Activated T-helper 1 cell treated with Interleukin-2 at 50 U/mL for 16 hours (primary cell): Measurements from ENCODE around the gene GPC5.
"Not testable (repeated sequence)": the region's sequence is repeated elsewhere in the genome, so short reads cannot be mapped to it uniquely, and the experiment has no call there.

ENCODE experiments used
- DNase-seq: peaks from one replicate; pipeline ENCODE4 v3.0.0-alpha.2; 2020; ENCODE audit warnings: low read depth

The GPC5 gene

DNA sequence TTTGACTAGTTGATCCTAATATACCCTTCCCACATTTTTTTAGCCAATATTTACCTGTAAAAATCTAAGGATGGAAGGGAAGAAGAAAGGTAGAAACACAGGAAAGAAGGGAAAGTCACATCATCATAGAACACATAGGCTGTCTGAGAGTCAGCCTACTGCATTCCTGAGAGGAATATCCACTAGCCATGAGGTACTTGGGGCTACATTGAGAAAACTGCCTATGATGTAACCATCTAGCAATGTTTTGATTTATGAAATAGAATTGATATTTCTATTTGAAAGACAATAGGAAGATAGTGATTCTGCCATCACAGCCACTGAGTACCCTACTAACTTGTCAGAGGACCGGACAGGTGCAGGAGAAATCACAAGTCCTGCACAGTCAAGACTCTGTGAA, 873.8 kb downstream of the GPC5 start:
- no peak for DNase-seq

DNA sequence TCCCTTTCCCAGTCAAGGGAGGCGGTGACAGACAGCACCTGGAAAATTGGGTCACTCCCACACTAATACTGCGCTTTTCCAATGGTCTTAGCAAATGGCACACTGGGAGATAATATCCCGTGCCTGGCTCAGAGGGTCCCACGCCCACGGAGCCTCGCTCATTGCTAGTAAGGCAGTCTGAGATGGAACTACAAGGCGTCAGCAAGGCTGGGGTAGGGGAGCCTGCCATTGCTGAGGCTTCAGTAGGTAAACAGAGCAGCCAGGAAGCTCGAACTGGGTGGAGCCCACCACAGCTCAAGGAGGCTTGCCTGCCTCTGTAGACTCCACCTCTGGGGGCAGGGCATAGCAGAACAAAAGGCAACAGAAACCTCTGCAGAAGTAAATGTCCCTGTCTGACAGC, 882.6 kb downstream of the GPC5 start:
- not testable (repeated sequence) for DNase-seq

DNA sequence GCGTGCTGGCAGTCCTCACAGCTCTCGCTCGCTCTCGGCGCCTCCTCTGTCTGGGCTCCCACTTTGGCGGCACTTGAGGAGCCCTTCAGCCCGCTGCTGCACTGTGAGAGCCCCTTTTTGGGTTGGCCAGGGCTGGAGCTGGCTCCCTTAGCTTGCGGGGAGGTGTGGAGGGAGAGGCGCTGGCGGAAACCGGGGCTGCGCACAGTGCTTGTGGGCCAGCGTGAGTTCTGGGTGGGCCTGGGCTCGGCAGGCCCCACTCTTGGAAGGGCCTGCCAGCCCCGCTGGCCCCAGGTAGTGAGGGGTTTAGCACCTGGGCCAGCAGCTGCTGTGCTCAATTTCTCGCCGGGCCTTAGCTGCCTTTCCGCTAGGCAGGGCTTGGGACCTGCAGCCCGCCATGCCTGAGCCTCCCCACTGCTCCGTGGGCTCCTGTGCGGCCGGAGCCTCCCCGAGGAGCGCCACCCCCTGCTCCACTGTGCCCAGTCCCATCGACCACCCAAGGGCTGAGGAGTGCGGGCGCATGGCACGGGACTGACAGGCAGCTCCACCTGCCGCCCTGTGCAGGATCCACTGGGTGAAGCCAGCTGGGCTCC, 892.4 kb downstream of the GPC5 start:
- DNase-seq = not testable (repeated sequence)

DNA sequence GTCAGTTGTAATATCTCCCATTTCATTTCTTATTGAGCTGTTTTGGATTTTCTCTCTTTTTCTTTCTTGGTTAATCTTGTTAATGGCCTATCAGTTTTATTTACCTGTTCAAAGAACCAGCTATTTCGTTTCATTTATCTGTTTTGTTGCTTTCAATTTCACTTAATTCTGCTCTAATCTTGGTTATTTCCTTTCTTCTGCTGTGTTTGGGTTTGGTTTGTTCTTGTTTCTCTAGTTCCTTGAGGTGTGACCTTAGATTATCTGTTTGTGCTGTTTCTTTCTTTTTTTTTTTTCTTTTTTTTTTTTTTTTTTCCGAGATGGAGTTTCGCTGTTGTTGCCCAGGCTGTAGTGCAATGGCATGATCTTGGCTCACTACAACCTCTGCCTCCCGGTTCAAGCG, 896.1 kb downstream of the GPC5 start:
- DNase-seq = not testable (repeated sequence)

DNA sequence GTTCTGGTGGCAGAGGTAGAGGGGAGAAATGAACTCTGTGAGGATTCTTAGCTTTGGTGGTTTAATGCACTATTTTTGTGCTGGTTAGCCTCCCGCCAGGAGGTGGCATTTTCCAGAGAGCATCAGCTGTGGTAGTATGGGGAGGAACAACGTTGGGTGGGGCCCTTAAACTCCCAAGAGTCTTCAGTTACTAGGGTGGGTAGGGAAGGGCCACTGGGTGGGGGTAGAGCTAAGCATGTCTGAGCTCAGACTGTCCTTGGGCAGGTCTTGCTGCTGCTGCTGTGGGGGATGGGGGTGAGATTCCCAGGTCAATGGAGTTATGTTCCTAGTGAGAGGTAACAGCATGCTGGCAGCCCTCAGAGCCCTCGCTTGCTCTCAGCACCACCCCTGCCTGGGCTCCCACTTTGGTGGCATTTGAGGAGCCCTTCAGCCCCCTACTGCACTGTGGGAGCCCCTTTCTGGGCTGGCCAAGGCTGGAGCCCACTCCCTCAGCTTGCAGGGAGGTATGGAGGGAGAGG, 897.8 kb downstream of the GPC5 start:
- not testable (repeated sequence) for DNase-seq

DNA sequence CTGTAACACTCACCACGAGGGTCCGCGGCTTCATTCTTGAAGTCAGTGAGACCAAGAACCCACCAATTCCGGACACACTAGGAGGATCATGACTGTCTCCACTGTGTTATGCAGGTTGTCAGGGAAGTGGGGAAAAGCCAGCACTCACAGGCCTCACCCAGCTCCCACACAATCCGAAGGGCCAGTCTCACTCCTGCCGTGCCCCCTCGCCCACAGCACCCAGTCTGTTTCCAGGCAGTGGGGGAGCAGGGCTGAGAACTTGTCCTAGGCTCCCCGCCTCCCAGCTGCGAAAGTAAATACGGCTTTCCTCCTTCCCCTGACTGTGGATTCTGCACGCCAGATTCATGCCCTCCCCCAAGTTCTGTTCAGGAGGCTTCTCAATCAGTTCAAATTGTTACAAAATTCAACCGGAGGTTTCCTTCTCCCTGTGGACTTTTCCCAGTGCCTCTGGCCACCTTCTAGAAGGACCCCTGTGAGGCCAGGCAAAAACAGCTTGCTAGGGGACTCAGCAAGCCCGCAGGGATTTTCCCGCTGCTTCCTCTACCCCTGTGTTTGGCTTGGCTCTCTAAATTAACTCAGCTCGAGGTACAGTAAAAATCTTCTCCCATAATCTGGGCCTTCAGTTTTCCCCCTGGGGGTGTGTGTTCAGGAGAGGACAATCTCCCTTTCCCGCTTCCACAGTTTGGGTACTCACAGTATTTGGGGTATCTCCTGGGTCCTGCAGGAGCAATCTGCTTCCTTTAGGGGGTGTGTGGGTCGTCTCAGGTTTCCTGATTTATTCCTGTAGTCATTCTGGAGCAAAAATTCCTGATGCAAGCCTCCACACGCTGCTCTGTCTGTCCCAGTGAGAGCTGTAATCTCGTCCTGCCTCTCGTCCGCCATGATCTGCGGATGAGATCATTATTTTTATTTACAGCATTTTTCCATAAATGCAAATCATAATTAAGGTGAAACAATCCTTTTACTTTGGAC, 899.8 kb downstream of the GPC5 start:
- DNase-seq = no peak

DNA sequence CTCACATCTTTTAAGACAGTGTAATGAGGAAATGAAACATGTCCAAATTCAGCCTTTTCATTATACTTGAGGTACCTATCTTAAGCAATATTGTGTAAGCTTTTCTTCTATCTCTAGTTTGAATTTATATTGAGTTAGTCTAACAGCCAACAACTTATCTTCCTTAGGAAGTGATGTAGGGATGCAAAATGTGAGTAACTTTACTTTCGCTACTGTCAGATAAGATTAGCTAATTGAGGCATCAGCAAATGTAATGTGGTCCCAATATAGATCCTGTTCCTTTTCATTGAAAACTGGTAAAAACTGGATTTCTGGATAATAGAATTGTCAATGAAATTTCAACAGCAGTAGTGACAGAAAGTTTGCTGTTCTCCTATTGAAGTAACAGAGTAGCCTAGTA, 902.2 kb downstream of the GPC5 start:
- DNase-seq = no peak

DNA sequence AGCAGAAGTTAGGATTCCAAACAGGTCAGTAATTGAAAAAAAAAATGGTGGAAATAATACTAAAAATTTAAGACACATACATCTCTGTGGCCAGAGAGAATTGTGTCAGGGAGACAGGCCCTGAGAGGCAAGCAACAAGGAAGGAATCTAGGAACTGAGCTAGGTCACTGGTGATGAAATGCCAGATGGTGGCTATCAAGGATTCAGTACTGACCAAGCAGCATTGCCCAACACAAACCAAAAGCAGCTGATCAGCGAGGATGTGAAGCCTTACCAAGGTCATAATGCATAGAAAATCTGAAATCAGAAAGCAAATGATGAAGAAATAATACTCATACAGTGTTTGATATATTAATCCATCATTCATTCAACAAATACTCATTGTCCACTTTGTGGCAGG, 905.0 kb downstream of the GPC5 start:
- no peak for DNase-seq

DNA sequence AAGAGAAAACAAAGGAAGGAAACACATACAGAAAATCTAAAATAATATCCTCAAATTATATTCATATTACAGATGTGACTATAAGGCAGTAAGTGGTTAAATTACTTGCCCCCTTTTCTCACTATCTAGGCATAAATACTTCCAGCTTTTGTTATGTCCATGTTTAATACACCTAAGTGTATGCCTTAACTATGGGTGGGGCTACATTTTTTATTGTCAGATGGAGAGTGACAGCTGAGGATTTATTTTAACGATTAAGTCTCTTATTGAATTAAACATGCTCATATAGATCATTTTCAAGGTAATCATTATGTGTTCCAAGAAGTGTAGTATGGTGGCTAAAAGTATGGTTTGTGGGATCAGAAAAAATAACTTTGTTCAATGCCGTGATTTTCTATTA, 909.3 kb downstream of the GPC5 start:
- DNase-seq = no peak

DNA sequence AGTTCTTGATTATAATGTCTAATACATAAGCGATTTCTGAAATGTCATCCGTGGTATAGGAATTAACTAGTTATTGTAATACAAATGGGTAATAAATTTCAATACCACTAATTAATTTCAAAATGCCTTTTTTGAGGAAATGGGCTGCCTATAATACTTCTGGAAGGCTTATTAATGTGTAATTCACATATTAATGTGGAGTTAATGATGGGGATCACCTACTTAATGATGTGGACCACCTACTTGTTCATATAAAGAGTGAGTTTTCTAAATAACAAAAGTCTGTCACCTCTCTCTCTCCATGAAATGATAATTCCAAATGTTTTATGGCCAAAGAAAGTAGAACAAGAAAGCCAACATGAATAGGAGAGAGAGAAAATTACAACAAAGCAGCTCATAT, 914.4 kb downstream of the GPC5 start:
- no peak for DNase-seq

DNA sequence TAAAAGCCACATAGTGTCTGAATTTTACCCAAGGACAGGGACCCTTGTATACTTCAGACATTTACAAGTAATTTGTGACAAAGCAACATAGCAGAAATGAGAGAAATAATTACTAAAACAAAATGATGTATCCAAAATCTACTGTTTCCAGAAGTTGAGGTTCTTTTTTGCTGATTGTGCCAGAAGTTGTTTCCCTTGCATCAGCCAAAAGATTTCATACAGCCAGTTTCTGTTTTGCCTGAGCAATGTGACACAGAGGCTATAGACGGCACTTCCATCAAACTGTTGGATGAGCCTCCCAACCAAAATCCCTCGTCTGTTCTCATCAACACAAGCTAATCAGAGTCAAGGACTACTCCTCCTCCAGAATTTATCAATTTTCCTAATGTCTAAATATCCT, 915.0 kb downstream of the GPC5 start:
- DNase-seq = no peak

DNA sequence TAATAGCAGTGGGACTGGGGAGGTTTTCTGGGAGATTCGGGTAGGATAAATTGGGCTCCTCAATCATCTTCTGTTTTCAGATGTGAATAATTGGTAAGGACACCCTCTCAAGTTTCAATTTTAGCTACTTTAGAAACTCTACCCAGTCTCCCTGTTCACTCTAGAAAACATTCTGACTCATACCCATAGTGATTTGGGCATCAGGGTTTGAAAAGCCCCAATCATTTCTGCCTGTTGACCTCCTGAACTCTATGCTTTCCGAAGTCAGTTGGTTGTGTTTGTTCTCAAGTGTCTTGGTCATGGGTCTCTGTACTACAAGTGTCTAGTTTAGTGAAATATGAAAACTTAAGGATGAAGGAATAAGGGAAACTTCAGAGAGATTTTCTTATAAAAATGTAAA, 916.8 kb downstream of the GPC5 start:
- DNase-seq = no peak

DNA sequence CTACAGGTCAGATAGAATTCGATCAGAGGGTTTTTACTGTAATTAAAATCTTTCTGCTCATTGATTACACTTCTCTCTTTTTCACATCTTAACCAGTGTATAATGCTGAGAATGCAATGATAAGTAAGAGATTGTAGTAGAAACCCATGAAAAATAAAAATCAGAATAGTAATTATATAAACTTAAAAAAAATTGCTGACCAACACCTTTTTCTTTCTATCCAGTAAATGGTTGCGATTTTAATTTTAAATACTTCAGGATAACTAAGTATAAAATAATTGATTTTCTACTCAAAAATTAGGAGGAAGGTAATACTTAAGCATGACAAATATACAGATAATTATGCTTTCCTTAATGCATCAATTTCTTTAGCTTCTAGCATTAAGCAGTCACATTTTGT, 917.6 kb downstream of the GPC5 start:
- no peak for DNase-seq

DNA sequence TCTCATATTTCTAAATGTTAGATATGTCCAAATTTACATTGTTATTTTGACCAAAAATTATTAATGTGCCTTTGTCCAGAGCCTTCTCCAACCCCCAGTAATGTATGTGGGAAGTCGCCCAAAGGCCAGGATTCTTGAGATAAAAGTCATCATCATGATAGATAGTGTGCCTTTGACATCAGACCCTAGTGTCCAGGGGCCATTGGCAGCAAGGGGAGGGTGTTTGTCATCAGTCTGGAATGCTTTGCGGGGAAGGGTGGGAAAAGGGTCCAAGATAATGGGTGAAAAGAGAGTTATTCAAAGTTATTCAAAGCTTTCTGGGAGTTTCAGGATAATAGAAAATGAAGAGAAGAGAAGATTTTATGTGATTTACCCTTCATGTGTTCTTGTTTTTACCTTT, 918.6 kb downstream of the GPC5 start:
- DNase-seq = no peak

DNA sequence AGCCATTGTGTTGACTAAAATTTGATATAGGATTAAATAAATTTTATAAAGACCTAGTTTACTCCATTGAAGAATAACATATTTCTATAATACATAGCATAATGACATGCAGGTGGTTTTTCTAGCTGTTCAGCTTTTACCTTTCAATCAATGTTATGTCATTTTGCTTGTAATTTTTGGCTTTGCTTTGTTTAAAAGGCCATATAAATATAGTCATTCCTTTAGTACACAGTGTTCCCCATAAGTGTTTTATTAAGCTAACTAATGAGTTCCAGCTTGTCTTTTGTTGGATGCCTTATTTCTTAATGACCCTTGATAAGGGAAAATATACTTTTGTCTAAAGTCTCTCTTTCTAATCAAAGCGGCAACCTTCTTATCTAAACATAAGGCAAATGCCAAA, 921.9 kb downstream of the GPC5 start:
- no peak for DNase-seq

DNA sequence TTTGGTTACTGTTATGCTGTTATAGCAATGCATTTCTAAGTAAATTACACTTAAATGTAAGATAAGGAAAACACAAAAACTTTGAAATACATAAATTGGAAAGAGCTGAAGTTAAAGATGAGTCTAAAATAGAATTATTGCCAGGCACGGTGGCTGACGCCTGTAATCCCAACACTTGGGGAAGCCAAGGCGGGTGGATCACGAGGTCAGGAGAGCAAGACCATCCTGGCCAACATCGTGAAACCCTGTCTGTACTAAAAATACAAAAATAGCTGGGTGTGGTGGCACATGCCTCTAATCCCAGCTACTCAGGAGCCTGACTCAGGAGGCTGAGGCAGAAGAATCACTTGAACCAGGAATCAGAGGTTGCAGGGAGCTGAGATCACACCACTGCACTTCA, 922.8 kb downstream of the GPC5 start:
- no peak for DNase-seq

DNA sequence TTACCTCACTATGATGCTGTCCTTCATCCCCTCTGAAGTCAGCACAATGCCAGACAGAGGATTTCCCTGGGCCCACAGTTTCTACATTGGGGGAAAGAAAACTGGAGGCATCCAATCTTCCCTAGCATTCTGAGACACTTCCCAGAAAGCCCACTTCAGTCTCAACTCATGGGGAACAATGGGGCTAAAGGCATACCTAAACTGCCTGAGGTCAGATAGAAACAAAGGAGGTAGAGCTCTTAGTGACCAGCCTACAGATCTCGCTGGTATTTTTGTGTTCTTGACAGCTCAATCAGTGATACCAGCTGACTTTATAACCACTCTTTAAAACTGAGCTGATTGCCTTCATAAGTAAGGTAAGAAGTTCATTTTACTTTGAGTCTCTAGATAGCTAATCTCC, 947.2 kb downstream of the GPC5 start:
- no peak for DNase-seq

DNA sequence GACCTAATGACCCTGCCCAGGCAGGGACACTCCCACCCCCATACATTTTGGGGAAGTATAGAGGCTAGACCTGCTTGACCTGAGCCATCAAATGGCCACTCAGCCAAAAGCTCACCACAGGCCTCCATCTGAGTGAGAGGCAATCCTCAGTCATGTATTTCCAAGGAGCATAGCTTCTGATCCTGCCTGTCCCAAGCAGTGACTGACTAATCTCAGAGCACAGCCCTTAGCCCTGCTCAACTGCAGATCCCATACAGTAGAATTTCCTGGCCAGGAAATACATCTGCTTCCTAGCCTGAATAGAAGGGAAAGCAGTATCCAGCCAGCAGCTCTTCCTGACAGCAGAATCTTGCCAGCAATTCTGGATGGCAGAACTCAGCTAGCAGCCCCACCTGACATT, 947.6 kb downstream of the GPC5 start:
- DNase-seq = no peak

DNA sequence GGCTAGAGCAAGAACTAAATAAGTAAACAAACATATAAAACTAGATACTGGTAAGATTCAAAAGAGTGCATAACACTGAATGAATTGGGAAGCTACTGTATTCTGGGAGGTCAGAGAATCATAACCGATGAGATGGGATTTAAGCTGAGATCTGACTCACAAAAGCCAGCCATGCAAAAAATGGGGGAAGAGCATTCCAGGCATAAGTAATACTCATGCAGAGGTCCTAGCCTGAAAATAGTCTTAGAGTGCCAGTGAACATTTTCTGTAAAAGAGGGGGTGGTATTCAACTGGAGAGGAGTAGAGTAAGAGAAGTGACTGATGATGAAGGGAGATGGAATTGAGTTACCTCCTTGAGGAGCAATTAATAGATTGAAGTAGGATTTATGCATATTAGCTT, 956.2 kb downstream of the GPC5 start:
- no peak for DNase-seq

DNA sequence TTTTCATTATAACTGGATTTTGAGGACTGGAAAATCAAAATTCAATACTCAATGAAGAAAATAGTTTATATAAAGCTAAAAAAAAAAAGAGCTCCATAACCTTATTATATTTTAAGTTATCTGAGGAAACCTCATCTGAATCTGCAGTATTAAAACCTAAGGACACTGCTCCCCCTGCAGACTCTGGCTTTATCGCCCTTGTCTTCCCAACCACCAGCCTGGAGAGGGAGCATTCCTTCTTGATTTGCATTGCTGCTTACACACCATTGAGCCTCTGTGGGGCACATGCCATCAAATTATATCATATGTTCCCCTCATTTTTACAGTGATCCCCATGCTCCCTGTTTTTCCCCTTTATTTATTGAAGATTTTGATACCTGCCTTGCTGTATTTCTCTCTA, 956.8 kb downstream of the GPC5 start:
- no peak for DNase-seq

DNA sequence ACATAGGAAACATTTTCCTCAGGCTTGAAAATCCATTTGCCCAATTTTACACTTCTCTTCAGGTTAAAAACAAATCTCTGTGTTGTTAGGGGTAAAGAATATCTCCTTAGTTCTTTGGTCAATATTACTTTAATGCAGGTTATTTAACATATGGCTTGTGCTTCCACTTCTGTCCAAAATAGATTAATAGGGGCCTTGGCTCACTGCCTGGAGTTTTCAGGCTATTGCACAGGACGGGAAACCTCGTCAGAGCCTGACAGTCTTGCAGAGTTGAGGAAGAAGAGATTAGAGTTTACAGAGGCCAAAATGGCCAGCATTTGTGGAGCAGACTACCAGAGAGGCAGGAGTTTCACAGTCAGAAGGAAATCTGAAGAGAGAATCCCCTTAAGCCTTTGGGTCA, 964.3 kb downstream of the GPC5 start:
- no peak for DNase-seq

DNA sequence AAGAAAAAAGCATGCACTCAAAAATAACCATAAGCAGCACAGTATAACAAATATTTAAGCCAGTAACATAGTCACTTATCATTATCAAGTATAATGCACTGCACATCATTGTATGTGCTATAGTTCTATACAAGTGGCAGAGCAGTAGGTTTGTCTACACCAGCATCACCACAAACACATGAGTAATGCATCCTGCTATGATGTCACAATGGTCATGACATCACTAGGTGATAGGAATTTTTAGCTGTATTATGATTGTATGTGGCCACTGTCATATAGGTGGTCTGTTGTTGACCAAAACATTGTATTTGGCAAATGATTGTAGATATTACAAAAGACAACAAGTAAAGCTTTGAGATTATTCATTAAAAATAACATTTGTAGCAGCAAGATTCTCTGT, 967.5 kb downstream of the GPC5 start:
- no peak for DNase-seq

DNA sequence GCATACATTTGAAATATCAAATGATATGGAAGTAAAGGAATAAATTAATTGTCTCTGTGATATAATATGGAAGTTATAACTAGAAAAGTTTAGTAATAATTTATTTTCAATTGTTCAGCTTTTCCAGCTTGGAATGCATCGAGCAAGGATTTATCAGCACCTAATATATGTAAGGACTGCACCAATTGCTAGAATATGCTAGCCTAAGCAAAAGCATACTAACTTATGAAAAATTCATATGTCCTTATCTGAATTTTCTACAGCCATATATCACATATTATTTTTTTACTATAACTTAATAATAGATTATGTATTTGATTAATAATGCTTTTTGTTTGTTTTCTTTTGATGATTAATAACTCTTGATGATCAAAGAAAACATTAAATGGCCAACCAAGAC, 979.0 kb downstream of the GPC5 start:
- DNase-seq = no peak

DNA sequence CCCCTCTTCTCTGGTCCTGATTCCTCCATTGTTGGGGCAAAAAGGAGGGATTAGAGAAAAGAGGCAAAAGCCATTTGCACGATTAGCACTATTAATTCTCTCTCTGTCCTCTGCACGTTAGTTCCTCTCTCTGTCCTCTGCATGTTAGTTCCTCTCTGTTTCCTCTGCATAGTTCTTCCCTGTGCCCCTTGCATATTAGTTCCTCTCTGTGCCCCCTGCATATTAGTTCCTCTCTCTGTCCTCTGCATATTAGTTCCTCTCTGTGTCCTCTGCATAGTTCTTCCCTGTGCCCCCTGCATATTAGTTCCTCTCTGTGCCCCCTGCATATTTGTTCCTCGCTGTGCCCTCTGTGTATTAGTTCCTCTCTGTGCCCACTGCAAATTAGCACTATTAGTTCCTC, 981.0 kb downstream of the GPC5 start:
- DNase-seq = no peak
